ENCODE results near the gene DTX2.
"Not testable (repeated sequence)": the region's sequence is repeated elsewhere in the genome, so short reads cannot be mapped to it uniquely, and the experiment has no call there.

DTX2 gene

DNA sequence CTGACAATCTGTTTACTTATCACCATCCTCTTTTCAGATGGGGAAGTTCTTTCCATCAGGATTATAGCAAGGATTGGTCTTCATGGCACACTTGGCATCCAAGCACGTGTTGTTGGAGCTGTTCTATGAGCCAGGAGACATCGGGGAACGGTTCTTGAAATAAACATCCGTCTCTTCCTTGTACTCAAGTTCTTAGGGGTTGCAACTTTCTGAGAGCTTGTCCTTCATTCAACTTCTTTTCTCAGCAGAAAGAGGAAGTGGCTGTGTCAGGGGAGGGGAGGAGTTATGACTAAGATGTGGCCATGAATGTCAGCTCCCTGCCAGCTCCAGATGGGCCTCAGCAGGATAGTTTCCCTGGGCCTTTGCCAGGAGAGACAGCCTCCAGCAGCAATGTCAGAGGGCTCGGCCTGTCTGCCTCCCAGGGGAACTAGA, 15.9 kb upstream of the DTX2 start:
- not testable (repeated sequence) for H3K27me3 ChIP-seq (ENCODE audit: insufficient read depth, low read length); DNase-seq; H3K4ac ChIP-seq (ENCODE audit: low read depth, low read length); H2BK12ac ChIP-seq (ENCODE audit: low read length); H3K9me3 ChIP-seq (ENCODE audit: insufficient read depth, low read depth, low read length); H3K9ac ChIP-seq (ENCODE audit: low read length); H4K91ac ChIP-seq (ENCODE audit: low read depth, low read length); H2AFZ ChIP-seq (ENCODE audit: insufficient read depth, low read length, poor library complexity); H3K36me3 ChIP-seq (ENCODE audit: control insufficient read depth in 1 of 2, insufficient read depth in 2 of 2, low read length in 2 of 2); H2BK120ac ChIP-seq (ENCODE audit: insufficient read depth, low read length, poor library complexity); H3K79me2 ChIP-seq (ENCODE audit: control insufficient read depth, insufficient read depth, low read length, poor library complexity); H3K4me3 ChIP-seq (ENCODE audit: low read depth, low read length); H3K4me2 ChIP-seq (ENCODE audit: low read length); H3K14ac ChIP-seq (ENCODE audit: low read length); H4K12ac ChIP-seq (ENCODE audit: low read depth, low read length); H3K79me1 ChIP-seq (ENCODE audit: low read length); H3K4me1 ChIP-seq (ENCODE audit: control insufficient read depth in 1 of 2, insufficient read depth in 2 of 2, low read length in 2 of 2); H3K27ac ChIP-seq (ENCODE audit: low read depth, low read length); H2BK5ac ChIP-seq (ENCODE audit: low read depth, low read length, poor library complexity); H3K18ac ChIP-seq (ENCODE audit: low read length); H3K23ac ChIP-seq (ENCODE audit: low read length); H2AK5ac ChIP-seq (ENCODE audit: low read length)
- no CpG with 5 or more reads among the region's 5 CpGs for WGBS (ENCODE audit: extremely low coverage, insufficient coverage, insufficient read length)
- H4K8ac ChIP-seq (ENCODE audit: low read depth, low read length): peak overlapping the region; percentile 54

DNA sequence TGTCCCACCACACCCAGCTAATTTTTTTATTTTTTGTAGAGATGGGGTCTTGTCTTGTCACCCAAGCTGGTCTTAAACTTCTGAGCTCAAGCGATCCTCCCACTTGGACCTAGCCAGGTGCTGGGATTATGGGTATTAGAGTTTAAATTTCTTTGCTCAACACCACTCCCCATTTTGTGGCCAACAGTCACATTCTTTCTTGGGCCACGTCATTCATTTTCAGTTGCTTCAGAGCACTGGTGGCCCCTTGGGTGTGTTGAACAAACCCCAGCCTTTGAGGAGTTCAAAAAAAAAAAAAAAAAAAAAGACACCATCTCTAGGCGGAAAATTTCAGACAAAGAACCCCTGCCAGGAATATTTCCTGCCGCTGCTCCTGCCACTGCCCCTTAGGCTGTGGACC, 4.5 kb upstream of the DTX2 start:
- not testable (repeated sequence) for H3K79me2 ChIP-seq (ENCODE audit: control insufficient read depth, insufficient read depth, low read length, poor library complexity); H3K14ac ChIP-seq (ENCODE audit: low read length); H3K4me2 ChIP-seq (ENCODE audit: low read length); H3K4me1 ChIP-seq (ENCODE audit: control insufficient read depth in 1 of 2, insufficient read depth in 2 of 2, low read length in 2 of 2); H3K4me3 ChIP-seq (ENCODE audit: low read depth, low read length); H4K8ac ChIP-seq (ENCODE audit: low read depth, low read length); H3K9me3 ChIP-seq (ENCODE audit: insufficient read depth, low read depth, low read length); DNase-seq; H3K79me1 ChIP-seq (ENCODE audit: low read length); H3K18ac ChIP-seq (ENCODE audit: low read length); H2AFZ ChIP-seq (ENCODE audit: insufficient read depth, low read length, poor library complexity); H3K23ac ChIP-seq (ENCODE audit: low read length); H2BK120ac ChIP-seq (ENCODE audit: insufficient read depth, low read length, poor library complexity); H2BK5ac ChIP-seq (ENCODE audit: low read depth, low read length, poor library complexity); H3K27me3 ChIP-seq (ENCODE audit: insufficient read depth, low read length); H3K9ac ChIP-seq (ENCODE audit: low read length); H3K4ac ChIP-seq (ENCODE audit: low read depth, low read length); H2AK5ac ChIP-seq (ENCODE audit: low read length); H2BK12ac ChIP-seq (ENCODE audit: low read length); H4K91ac ChIP-seq (ENCODE audit: low read depth, low read length); H4K12ac ChIP-seq (ENCODE audit: low read depth, low read length); H3K27ac ChIP-seq (ENCODE audit: low read depth, low read length); H3K36me3 ChIP-seq (ENCODE audit: control insufficient read depth in 1 of 2, insufficient read depth in 2 of 2, low read length in 2 of 2)
- WGBS (ENCODE audit: extremely low coverage, insufficient coverage, insufficient read length): no CpG with 5 or more reads among the region's 4 CpGs

DNA sequence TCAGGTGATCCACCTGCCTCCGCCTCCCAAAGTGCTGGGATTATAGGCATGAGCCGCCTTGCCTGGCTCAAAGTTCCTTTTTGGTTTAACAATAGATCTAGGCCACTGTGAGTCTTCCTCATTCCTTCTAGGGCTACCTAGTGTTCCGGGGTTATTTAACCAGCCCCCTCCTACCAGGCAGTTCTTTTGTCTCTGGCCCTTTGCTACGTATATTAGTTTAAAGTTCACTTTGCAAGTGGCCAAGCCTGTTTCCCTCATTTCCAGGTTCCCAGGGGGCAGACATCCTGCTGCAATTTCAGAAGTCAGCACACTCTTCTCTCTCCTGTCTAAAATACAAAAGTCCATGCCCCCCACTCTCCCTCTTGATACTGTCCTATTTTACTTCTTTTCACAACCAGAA, 3.0 kb upstream of the DTX2 start:
- not testable (repeated sequence) for H3K4ac ChIP-seq (ENCODE audit: low read depth, low read length); H3K9ac ChIP-seq (ENCODE audit: low read length); H4K8ac ChIP-seq (ENCODE audit: low read depth, low read length); H3K27me3 ChIP-seq (ENCODE audit: insufficient read depth, low read length); H3K23ac ChIP-seq (ENCODE audit: low read length); H2AK5ac ChIP-seq (ENCODE audit: low read length); H4K12ac ChIP-seq (ENCODE audit: low read depth, low read length); H3K79me1 ChIP-seq (ENCODE audit: low read length); H2AFZ ChIP-seq (ENCODE audit: insufficient read depth, low read length, poor library complexity); H3K18ac ChIP-seq (ENCODE audit: low read length); H3K9me3 ChIP-seq (ENCODE audit: insufficient read depth, low read depth, low read length); H2BK5ac ChIP-seq (ENCODE audit: low read depth, low read length, poor library complexity); H3K79me2 ChIP-seq (ENCODE audit: control insufficient read depth, insufficient read depth, low read length, poor library complexity); H3K36me3 ChIP-seq (ENCODE audit: control insufficient read depth in 1 of 2, insufficient read depth in 2 of 2, low read length in 2 of 2); DNase-seq; H3K14ac ChIP-seq (ENCODE audit: low read length); H3K4me3 ChIP-seq (ENCODE audit: low read depth, low read length); H2BK120ac ChIP-seq (ENCODE audit: insufficient read depth, low read length, poor library complexity); H4K91ac ChIP-seq (ENCODE audit: low read depth, low read length); H3K4me1 ChIP-seq (ENCODE audit: control insufficient read depth in 1 of 2, insufficient read depth in 2 of 2, low read length in 2 of 2); H2BK12ac ChIP-seq (ENCODE audit: low read length); H3K4me2 ChIP-seq (ENCODE audit: low read length); H3K27ac ChIP-seq (ENCODE audit: low read depth, low read length)
- WGBS (ENCODE audit: extremely low coverage, insufficient coverage, insufficient read length): no CpG with 5 or more reads among the region's 4 CpGs

DNA sequence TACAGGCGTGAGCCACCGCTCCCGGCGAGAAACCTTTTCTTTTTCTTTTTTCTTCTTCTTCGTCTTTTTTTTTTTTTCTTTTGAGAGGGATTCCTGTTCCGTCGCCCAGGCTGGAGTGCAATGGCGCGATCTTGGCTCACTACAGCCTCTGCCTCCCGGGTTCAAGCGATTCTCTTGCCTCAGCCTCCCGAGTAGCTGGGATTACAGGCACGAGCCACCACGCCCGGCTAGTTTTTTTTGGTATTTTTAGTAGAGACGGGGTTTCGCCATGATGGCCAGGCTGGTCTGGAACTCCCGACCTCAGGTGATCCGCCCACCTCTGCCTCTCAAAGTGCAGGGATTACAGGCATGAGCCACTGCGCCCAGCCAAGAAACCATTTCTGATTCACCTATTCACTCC, 742 bp upstream of the DTX2 start:
- H3K23ac ChIP-seq (ENCODE audit: low read length); H3K14ac ChIP-seq (ENCODE audit: low read length); H3K36me3 ChIP-seq (ENCODE audit: control insufficient read depth in 1 of 2, insufficient read depth in 2 of 2, low read length in 2 of 2); H2BK12ac ChIP-seq (ENCODE audit: low read length); H2BK120ac ChIP-seq (ENCODE audit: insufficient read depth, low read length, poor library complexity); H3K79me1 ChIP-seq (ENCODE audit: low read length); H4K12ac ChIP-seq (ENCODE audit: low read depth, low read length); DNase-seq; H3K4ac ChIP-seq (ENCODE audit: low read depth, low read length); H3K18ac ChIP-seq (ENCODE audit: low read length); H3K27me3 ChIP-seq (ENCODE audit: insufficient read depth, low read length); H3K79me2 ChIP-seq (ENCODE audit: control insufficient read depth, insufficient read depth, low read length, poor library complexity); H2AFZ ChIP-seq (ENCODE audit: insufficient read depth, low read length, poor library complexity); H3K9ac ChIP-seq (ENCODE audit: low read length); H4K91ac ChIP-seq (ENCODE audit: low read depth, low read length); H4K8ac ChIP-seq (ENCODE audit: low read depth, low read length); H3K4me2 ChIP-seq (ENCODE audit: low read length); H3K4me1 ChIP-seq (ENCODE audit: control insufficient read depth in 1 of 2, insufficient read depth in 2 of 2, low read length in 2 of 2); H2AK5ac ChIP-seq (ENCODE audit: low read length); H3K9me3 ChIP-seq (ENCODE audit: insufficient read depth, low read depth, low read length); H3K27ac ChIP-seq (ENCODE audit: low read depth, low read length); H3K4me3 ChIP-seq (ENCODE audit: low read depth, low read length); H2BK5ac ChIP-seq (ENCODE audit: low read depth, low read length, poor library complexity): not testable (repeated sequence)
- WGBS (ENCODE audit: extremely low coverage, insufficient coverage, insufficient read length): no CpG with 5 or more reads among the region's 20 CpGs
